Caco-2 (cell line): Measurements from ENCODE around the gene UNC5B. TPM values are rescaled to one million over a fixed set of nuclear protein-coding genes. Genes with fewer than 3 reads are reported as not detected.

Source experiments
- BruUV-seq: library from RNA; stranded (reverse); fragments of 400-500 nt; replicated peaks from 2 replicates; lab custom pipeline; 2021; lab: Mats Ljungman, UMichigan
- CTCF ChIA-PET: fragments of 300-600 bp; sonication (Branson Sonifier 250); formaldehyde crosslinking; loops from one replicate; lab custom pipeline; 2022; ENCODE audit warnings: antibody characterized with exemption; lab: Charles Lee
- POLR2A ChIA-PET: fragments of 300-600 bp; sonication (Branson Sonifier 250); formaldehyde crosslinking; loops from one replicate; lab custom pipeline; 2022; ENCODE audit warnings: antibody characterized with exemption; lab: Charles Lee
- DNase-seq, 2 experiments: peaks; one replicate each; pipeline versions ENCODE4 v3.0.0 to v3.0.0-alpha.2; 2020 to 2022
- H3K27me3 ChIP-seq: replicated peaks from 2 replicates; pipeline ENCODE4 v1.6.0; 2011; ENCODE audit warnings: low read length; ENCODE audit not compliant: control insufficient read depth, insufficient read depth
- H3K36me3 ChIP-seq: 2 replicates; pipeline ENCODE4 v1.5.1; 2011; ENCODE audit warnings: low read length; ENCODE audit not compliant: control insufficient read depth, insufficient read depth
- H3K4me1 ChIP-seq: fragments of 250-450 bp; sonication (Bioruptor Pico); 2 replicates; pipeline ENCODE4 v1.5.1; 2020; ENCODE audit warnings: mild to moderate bottlenecking
- H3K4me3 ChIP-seq: 2 replicates; pipeline ENCODE4 v1.5.1; 2011; ENCODE audit warnings: low read depth, mild to moderate bottlenecking, control low read depth, low read length
- H3K9me3 ChIP-seq: fragments of 250-450 bp; sonication (Bioruptor Pico); 2 replicates; pipeline ENCODE4 v1.5.1; 2020; ENCODE audit warnings: mild to moderate bottlenecking, moderate library complexity
- H3K27ac Mint-ChIP-seq: one replicate; pipeline ENCODE4 v1.8.0; 2022; ENCODE audit warnings: mixed read lengths; ENCODE audit not compliant: unreplicated experiment
- H3K27me3 Mint-ChIP-seq: one replicate; pipeline ENCODE4 v1.8.0; 2022; ENCODE audit warnings: mixed read lengths; ENCODE audit not compliant: insufficient read depth, unreplicated experiment
- H3K36me3 Mint-ChIP-seq: one replicate; pipeline ENCODE4 v1.8.0; 2022; ENCODE audit warnings: mild to moderate bottlenecking, mixed read lengths; ENCODE audit not compliant: insufficient read depth, unreplicated experiment
- H3K4me1 Mint-ChIP-seq: one replicate; pipeline ENCODE4 v1.8.0; 2022; ENCODE audit warnings: low read depth, mixed read lengths; ENCODE audit not compliant: unreplicated experiment
- H3K4me3 Mint-ChIP-seq: one replicate; pipeline ENCODE4 v1.8.0; 2022; ENCODE audit warnings: mild to moderate bottlenecking, moderate library complexity, mixed read lengths; ENCODE audit not compliant: unreplicated experiment
- H3K9me3 Mint-ChIP-seq: one replicate; pipeline ENCODE4 v1.8.0; 2022; ENCODE audit warnings: mixed read lengths; ENCODE audit not compliant: unreplicated experiment
- CTCF ChIP-seq, 2 experiments: fragments of 200-600 bp in 1 of 2; IDR thresholded peaks; 1 replicate in 1 of 2; 2 replicates in 1 of 2; pipeline versions ENCODE4 v1.5.1 to v1.8.0; 2011 to 2022; ENCODE audit warnings: antibody characterized with exemption in 1 of 2, control low read depth in 1 of 2, inconsistent platforms in 1 of 2, low read depth in 1 of 2, low read length in 1 of 2, mild to moderate bottlenecking in 1 of 2, moderate library complexity in 1 of 2; ENCODE audit not compliant: insufficient read depth in 1 of 2, severe bottlenecking in 1 of 2, unreplicated experiment in 1 of 2
- intact Hi-C: fragments of 100-400 bp; cut with micrococcal nuclease; formaldehyde crosslinking; loops from one replicate; pipeline ENCODE4 v1.10.0; 2022; ENCODE audit not compliant: unreplicated experiment
- total RNA-seq: library from RNA; stranded (reverse); gene quantifications from 2 replicates; pipeline ENCODE4 v1.2.3, GENCODE V29; 2022

The UNC5B gene
- total RNA-seq, 1 experiment from 2014 or later = 22.4 TPM

- Mint-ChIP-seq H3K9me3 (no peaks in the 10 kb centered on the region), H3K4me1 (peaks cover 58% of the 10 kb centered on the region), H3K27ac (peak overlapping the region; percentile 61), H3K36me3 (peaks cover 7% of the 10 kb centered on the region), H3K4me3 (no peak overlapping the region), H3K27me3 (no peaks in the 10 kb centered on the region)
- DNase-seq = no peak
- ChIA-PET CTCF (interaction anchor here (0.8 kb wide), 1 partner anchor 26 kb away, joined by 3 read pairs; no protein-coding TSS in a partner anchor), POLR2A (no interaction called here)
- H3K36me3 ChIP-seq = no peaks in the 10 kb centered on the region
- intact Hi-C loops = no loop called here
- BruUV-seq = no TSS peak
- H3K9me3 ChIP-seq = no peaks in the 10 kb centered on the region
- no peak for TF ChIP-seq CTCF (IDR thresholded peaks at IDR 0.05; ENCODE audit: insufficient read depth in 1 of 2, low read depth in 1 of 2, low read length in 1 of 2, severe bottlenecking in 1 of 2, unreplicated experiment in 1 of 2)
- peaks cover 77% of the 10 kb centered on the region for H3K4me1 ChIP-seq
- H3K27me3 ChIP-seq = no peaks in the 10 kb centered on the region
- H3K4me3 ChIP-seq = no peak overlapping the region
Measured at GRCh38 chr10:71345694-71346093, 133.3 kb downstream of the UNC5B start.

DNA sequence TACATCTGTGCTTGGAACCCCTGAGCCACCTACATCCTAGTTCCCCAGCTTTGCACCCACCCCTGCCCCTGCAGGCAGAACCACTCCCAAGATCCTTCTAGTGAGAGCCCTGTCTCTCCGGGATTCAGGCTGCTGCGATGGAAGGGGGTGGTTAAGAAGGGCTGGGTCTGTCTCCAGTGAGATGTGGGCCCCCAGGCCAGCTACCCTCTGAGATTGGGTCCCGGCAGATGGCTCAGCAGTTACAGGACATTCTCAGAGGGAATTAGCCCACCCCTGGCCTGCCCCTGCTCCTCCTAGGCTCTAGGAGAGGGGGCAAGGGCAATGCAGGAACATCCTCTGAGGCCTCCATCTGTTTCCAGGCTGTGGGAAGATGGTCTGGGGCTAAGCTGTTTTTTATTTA lies 134.4 kb downstream of the UNC5B start:
- CTCF ChIA-PET = no interaction called here
- Histone ChIP-seq H3K9me3 (no peaks in the 10 kb centered on the region), H3K4me3 (no peak overlapping the region), H3K27me3 (no peaks in the 10 kb centered on the region), H3K4me1 (peaks cover 66% of the 10 kb centered on the region), H3K36me3 (no peaks in the 10 kb centered on the region)
- H3K4me1 Mint-ChIP-seq = peaks cover 51% of the 10 kb centered on the region
- H3K27me3 Mint-ChIP-seq = no peaks in the 10 kb centered on the region
- BruUV-seq = no TSS peak
- intact Hi-C loops = no loop called here
- no peak overlapping the region for H3K27ac Mint-ChIP-seq
- no peaks in the 10 kb centered on the region for H3K9me3 Mint-ChIP-seq
- H3K36me3 Mint-ChIP-seq = peaks cover 4% of the 10 kb centered on the region
- no peak for TF ChIP-seq CTCF (IDR thresholded peaks at IDR 0.05; ENCODE audit: insufficient read depth in 1 of 2, low read depth in 1 of 2, low read length in 1 of 2, severe bottlenecking in 1 of 2, unreplicated experiment in 1 of 2)
- POLR2A ChIA-PET = no interaction called here
- DNase-seq = no peak
- H3K4me3 Mint-ChIP-seq = no peak overlapping the region

- H3K4me1 Mint-ChIP-seq = peaks cover 41% of the 10 kb centered on the region
- Histone ChIP-seq H3K4me1 (peaks cover 56% of the 10 kb centered on the region), H3K27me3 (no peaks in the 10 kb centered on the region), H3K4me3 (no peak overlapping the region), H3K36me3 (no peaks in the 10 kb centered on the region), H3K9me3 (no peaks in the 10 kb centered on the region)
- BruUV-seq = no TSS peak
- H3K27ac Mint-ChIP-seq = peak overlapping the region; percentile 62
- H3K27me3 Mint-ChIP-seq = no peaks in the 10 kb centered on the region
- H3K9me3 Mint-ChIP-seq = no peaks in the 10 kb centered on the region
- peak in 1 of 2 experiments; percentile 40 for DNase-seq
- ChIA-PET POLR2A (no interaction called here), CTCF (interaction anchor here (0.6 to 1.3 kb wide), 2 partner anchors 36 to 291 kb away, joined by 3 read pairs; no protein-coding TSS in a partner anchor)
- H3K36me3 Mint-ChIP-seq = peaks cover 4% of the 10 kb centered on the region
- no peak for TF ChIP-seq CTCF (IDR thresholded peaks at IDR 0.05; ENCODE audit: insufficient read depth in 1 of 2, low read depth in 1 of 2, low read length in 1 of 2, severe bottlenecking in 1 of 2, unreplicated experiment in 1 of 2)
- intact Hi-C loops = no loop called here
- no peak overlapping the region for H3K4me3 Mint-ChIP-seq
Measured at GRCh38 chr10:71347587-71348395, 135.4 kb downstream of the UNC5B start.
